Erythroblast (primary cell): ENCODE measurements around the gene HIGD2B.

ENCODE experiments used
- GATA1 ChIP-seq: IDR thresholded peaks from 2 replicates; pipeline ENCODE4 v1.6.1; 2011; ENCODE audit warnings: low read depth, mild to moderate bottlenecking, control low read depth, low read length, moderate library complexity
- POLR2A ChIP-seq: IDR thresholded peaks from 2 replicates; pipeline ENCODE4 v1.6.1; 2011; ENCODE audit warnings: mild to moderate bottlenecking, low read length

GRCh38 chr15:72732086-72732485 lies 46.1 kb upstream of the HIGD2B start:
- no peak for TF ChIP-seq POLR2A
- no peak for TF ChIP-seq GATA1
